GM12878 (cell line): ENCODE data around the gene IL17A.
"Not testable (repeated sequence)": the region's sequence is repeated elsewhere in the genome, so short reads cannot be mapped to it uniquely, and the experiment has no call there.

ENCODE experiments used
- HDAC2 ChIP-seq: fragments of 200-600 bp; sonication (generic); IDR thresholded peaks from 2 replicates; pipeline ENCODE4 v1.6.1; 2017
- RAD21 ChIP-seq: IDR thresholded peaks from 2 replicates; pipeline ENCODE4 v1.6.1; 2011; ENCODE audit warnings: mild to moderate bottlenecking, low read depth, low read length, moderate library complexity; ENCODE audit not compliant: insufficient read depth
- SP1 ChIP-seq: IDR thresholded peaks from one replicate; pipeline ENCODE4 v1.6.1; 2011; ENCODE audit warnings: low read depth, low read length
- TF ChIP-seq, protein P1 (sequence below), 3 experiments: IDR thresholded peaks in 2 of 3; conservative IDR thresholded peaks in 1 of 3; 2 replicates each; pipeline ENCODE4 v1.5.1; 2011; ENCODE audit warnings: low read depth in 3 of 3, low read length in 3 of 3, mild to moderate bottlenecking in 3 of 3, control low read depth in 2 of 3, moderate library complexity in 2 of 3, inconsistent platforms in 1 of 3, mixed read lengths in 1 of 3; ENCODE audit not compliant: control insufficient read depth in 2 of 3, insufficient read depth in 1 of 3; ENCODE audit errors: extremely low read depth in 1 of 3

DNA sequence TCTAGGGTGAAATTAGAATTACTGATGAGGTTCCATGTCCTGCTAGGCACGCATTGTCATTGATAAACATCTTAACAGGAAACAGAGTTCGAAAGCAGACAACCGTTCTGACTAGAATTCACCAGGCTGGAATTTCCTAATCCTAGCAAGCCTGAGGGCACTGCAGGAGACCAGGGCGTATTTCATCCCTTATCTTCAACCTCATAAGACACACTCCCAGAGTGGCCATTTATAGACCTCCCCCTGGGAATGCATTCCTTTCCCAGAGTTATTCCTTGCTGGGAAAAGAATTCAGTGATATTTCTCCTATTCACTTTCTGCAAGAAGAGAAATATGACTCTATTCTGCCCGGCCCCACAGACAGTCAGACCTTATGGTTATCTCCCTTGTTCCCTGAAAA lies 13.9 kb downstream of the IL17A start:
- TF ChIP-seq RAD21, HDAC2, SP1: not testable (repeated sequence)
- TF ChIP-seq, protein P1, sequence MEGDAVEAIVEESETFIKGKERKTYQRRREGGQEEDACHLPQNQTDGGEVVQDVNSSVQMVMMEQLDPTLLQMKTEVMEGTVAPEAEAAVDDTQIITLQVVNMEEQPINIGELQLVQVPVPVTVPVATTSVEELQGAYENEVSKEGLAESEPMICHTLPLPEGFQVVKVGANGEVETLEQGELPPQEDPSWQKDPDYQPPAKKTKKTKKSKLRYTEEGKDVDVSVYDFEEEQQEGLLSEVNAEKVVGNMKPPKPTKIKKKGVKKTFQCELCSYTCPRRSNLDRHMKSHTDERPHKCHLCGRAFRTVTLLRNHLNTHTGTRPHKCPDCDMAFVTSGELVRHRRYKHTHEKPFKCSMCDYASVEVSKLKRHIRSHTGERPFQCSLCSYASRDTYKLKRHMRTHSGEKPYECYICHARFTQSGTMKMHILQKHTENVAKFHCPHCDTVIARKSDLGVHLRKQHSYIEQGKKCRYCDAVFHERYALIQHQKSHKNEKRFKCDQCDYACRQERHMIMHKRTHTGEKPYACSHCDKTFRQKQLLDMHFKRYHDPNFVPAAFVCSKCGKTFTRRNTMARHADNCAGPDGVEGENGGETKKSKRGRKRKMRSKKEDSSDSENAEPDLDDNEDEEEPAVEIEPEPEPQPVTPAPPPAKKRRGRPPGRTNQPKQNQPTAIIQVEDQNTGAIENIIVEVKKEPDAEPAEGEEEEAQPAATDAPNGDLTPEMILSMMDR (IDR thresholded peaks at IDR 0.05 in 2 of 3, conservative IDR thresholded peaks at IDR 0.05 in 1 of 3; ENCODE audit: control insufficient read depth in 2 of 3, extremely low read depth in 1 of 3, insufficient read depth in 1 of 3, low read depth in 3 of 3, low read length in 3 of 3), result not testable (repeated sequence)
